ENCODE results near the gene PRR14. TPM values are rescaled to one million over a fixed set of nuclear protein-coding genes. Genes with fewer than 3 reads are reported as not detected.
"Not testable (repeated sequence)": the region's sequence is repeated elsewhere in the genome, so short reads cannot be mapped to it uniquely, and the experiment has no call there.

Gene PRR14
- total RNA-seq, 3 donors from 2014 or later, result 65.1 to 85.3 (median 71.0) TPM

- Mint-ChIP-seq H3K4me1 (ENCODE audit: low read depth) (peaks cover 24% of the 10 kb centered on the region), H3K4me3 (peak overlapping the region; percentile 58), H3K27me3 (ENCODE audit: low read depth) (no peaks in the 10 kb centered on the region), H3K36me3 (ENCODE audit: insufficient read depth) (peaks cover 21% of the 10 kb centered on the region), H3K9me3 (no peaks in the 10 kb centered on the region)
- ATAC-seq (no peak), DNase-seq (no peak)
Measured at GRCh38 chr16:30700971-30701370, 50.2 kb downstream of the PRR14 start.

DNA sequence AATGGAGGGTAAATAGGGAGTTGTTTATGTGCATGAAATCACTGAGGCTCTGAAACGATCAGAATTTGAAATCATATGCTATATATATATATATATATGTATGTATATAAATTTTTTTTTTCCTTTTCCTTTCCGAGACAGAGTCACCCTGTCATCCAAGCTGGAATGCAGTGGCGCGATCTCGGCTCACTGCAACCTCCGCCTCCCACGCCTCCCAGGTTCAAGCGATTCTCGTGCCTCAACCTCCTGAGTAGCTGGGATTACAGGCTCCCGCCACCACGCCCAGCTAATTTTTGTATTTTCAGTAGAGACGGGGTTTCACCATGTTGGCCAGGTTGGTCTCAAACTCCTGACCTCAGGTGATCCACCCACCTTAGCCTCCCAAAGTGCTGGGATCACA lies 52.3 kb downstream of the PRR14 start:
- DNase-seq; H3K4me3 Mint-ChIP-seq; H3K27me3 Mint-ChIP-seq (ENCODE audit: low read depth); H3K9me3 Mint-ChIP-seq; ATAC-seq: not testable (repeated sequence)
- Mint-ChIP-seq H3K4me1 (ENCODE audit: low read depth) (peaks cover 15% of the 10 kb centered on the region), H3K36me3 (ENCODE audit: insufficient read depth) (peaks cover 37% of the 10 kb centered on the region)

DNA sequence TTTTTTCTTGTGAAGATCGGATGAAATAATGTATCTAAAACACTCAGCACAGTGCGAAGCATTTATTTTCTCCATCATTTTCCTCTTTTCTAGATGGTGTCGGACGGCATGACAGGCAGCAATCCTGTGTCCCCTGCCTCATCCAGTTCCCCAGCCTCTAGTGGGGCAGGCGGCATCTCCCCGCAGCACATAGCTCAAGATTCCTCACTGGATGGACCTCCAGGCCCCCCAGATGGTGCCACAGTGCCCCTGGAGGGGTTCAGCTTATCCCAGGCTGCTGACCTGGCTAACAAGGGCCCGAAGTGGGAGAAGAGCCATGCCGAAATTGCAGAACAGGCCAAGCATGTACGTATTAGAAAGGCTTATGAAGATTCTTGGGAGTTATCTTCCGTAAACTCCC lies 53.2 kb downstream of the PRR14 start:
- Mint-ChIP-seq H3K27me3 (ENCODE audit: low read depth) (no peaks in the 10 kb centered on the region), H3K9me3 (no peaks in the 10 kb centered on the region), H3K4me1 (ENCODE audit: low read depth) (peaks cover 15% of the 10 kb centered on the region), H3K4me3 (no peak overlapping the region), H3K36me3 (ENCODE audit: insufficient read depth) (peaks cover 38% of the 10 kb centered on the region)
- ATAC-seq, result no peak
- DNase-seq, result no peak

Other genes starting within 250 kb of the PRR14 start
- 1 to 10 TPM; 7.1 to 9.8 (median 9.4) TPM for gene ZNF771, start 243.4 kb upstream of the PRR14 start, total RNA-seq
- gene DCTPP1, start 220.9 kb upstream of the PRR14 start, total RNA-seq, result 100 to 1,000 TPM; 226 to 283 (median 250) TPM
- 10 to 100 TPM; 64.5 to 69.1 (median 67.1) TPM for gene SEPHS2, start 205.1 kb upstream of the PRR14 start, total RNA-seq
- 100 to 1,000 TPM; 193 to 259 (median 220) TPM for gene ITGAL, start 178.2 kb upstream of the PRR14 start, total RNA-seq
- gene ZNF768, start 124.4 kb upstream of the PRR14 start, total RNA-seq, result 10 to 100 TPM in 2 of 3 donors, 1 to 10 TPM in 1; 9.1 to 10.7 (median 10.5) TPM
- gene ZNF747, start 116.1 kb upstream of the PRR14 start, total RNA-seq, result 10 to 100 TPM; 14.2 to 15.4 (median 15.2) TPM
- gene ZNF764, start 92.6 kb upstream of the PRR14 start, total RNA-seq, result 10 to 100 TPM; 21.2 to 23.4 (median 22.5) TPM
- gene ZNF688, start 79.2 kb upstream of the PRR14 start, total RNA-seq, result 1 to 10 TPM; 5.6 to 8.1 (median 7.4) TPM
- gene ZNF785, start 65.3 kb upstream of the PRR14 start, total RNA-seq, result 1 to 10 TPM; 4.7 to 9.5 (median 6.8) TPM
- gene ZNF689, start 40.6 kb upstream of the PRR14 start, total RNA-seq, result 10 to 100 TPM; 15.4 to 16.9 (median 16.0) TPM
- 100 to 1,000 TPM; 132 to 158 (median 137) TPM for gene FBRS, start 7.5 kb downstream of the PRR14 start, total RNA-seq
- gene SRCAP, start 48.2 kb downstream of the PRR14 start, total RNA-seq, result 100 to 1,000 TPM in 1 of 3 donors, 10 to 100 TPM in 2; 86.3 to 100 (median 96.5) TPM
- gene PHKG2, start 97.5 kb downstream of the PRR14 start, total RNA-seq, result 10 to 100 TPM; 31.1 to 34.5 (median 31.9) TPM
- 1 to 10 TPM; 2.8 to 4.7 (median 4.3) TPM for gene CFAP119, start 111.1 kb downstream of the PRR14 start, total RNA-seq
- 100 to 1,000 TPM; 111 to 115 (median 113) TPM for gene RNF40, start 111.4 kb downstream of the PRR14 start, total RNA-seq
- gene ZNF629, start 136.2 kb downstream of the PRR14 start, total RNA-seq, result 1 to 10 TPM; 5.3 to 7.0 (median 7.0) TPM
- 10 to 100 TPM; 22.1 to 24.8 (median 23.7) TPM for gene BCL7C, start 243.1 kb downstream of the PRR14 start, total RNA-seq
- under 1 TPM; 0.18 to 0.33 (median 0.28) TPM for gene CTF1, start 245.7 kb downstream of the PRR14 start, total RNA-seq